Osteocyte (in vitro differentiated cells): ENCODE data around the gene AGR2. TPM values are rescaled to one million over a fixed set of nuclear protein-coding genes. Genes with fewer than 3 reads are reported as not detected.

ENCODE experiments used
- DNase-seq: peaks from one replicate; pipeline ENCODE4 v3.0.0; 2021; ENCODE audit warnings: mixed read lengths; ENCODE audit not compliant: unreplicated experiment; ENCODE audit errors: extremely low spot score
- H3K27ac Mint-ChIP-seq: one replicate; pipeline ENCODE4 v1.8.0; 2021; ENCODE audit warnings: mild to moderate bottlenecking, mixed read lengths; ENCODE audit not compliant: unreplicated experiment
- H3K27me3 Mint-ChIP-seq: one replicate; pipeline ENCODE4 v1.8.0; 2021; ENCODE audit warnings: mixed read lengths; ENCODE audit not compliant: unreplicated experiment
- H3K36me3 Mint-ChIP-seq: one replicate; pipeline ENCODE4 v1.8.0; 2021; ENCODE audit warnings: mixed read lengths; ENCODE audit not compliant: unreplicated experiment
- H3K4me1 Mint-ChIP-seq: one replicate; pipeline ENCODE4 v1.8.0; 2021; ENCODE audit warnings: mixed read lengths; ENCODE audit not compliant: unreplicated experiment
- H3K4me3 Mint-ChIP-seq: one replicate; pipeline ENCODE4 v1.8.0; 2021; ENCODE audit warnings: mild to moderate bottlenecking, moderate library complexity, mixed read lengths; ENCODE audit not compliant: unreplicated experiment
- H3K9me3 Mint-ChIP-seq: one replicate; pipeline ENCODE4 v1.8.0; 2021; ENCODE audit warnings: mixed read lengths; ENCODE audit not compliant: unreplicated experiment
- total RNA-seq: library from RNA; stranded (reverse); gene quantifications from 2 replicates; pipeline ENCODE4 v1.2.1, GENCODE V29; 2021
- TF ChIP-seq, protein P1 (sequence below): fragments of 200-600 bp; sonication (generic); IDR thresholded peaks from 2 replicates; pipeline ENCODE4 v1.5.0; 2021; ENCODE audit warnings: antibody characterized with exemption, mild to moderate bottlenecking, moderate library complexity

Gene AGR2
- total RNA-seq, 1 donor from 2014 or later: not detected

GRCh38 chr7:16747102-16747501, 57.7 kb downstream of the AGR2 start:
- DNase-seq: no peak
- Mint-ChIP-seq H3K4me3 (no peak overlapping the region), H3K27me3 (no peaks in the 10 kb centered on the region), H3K36me3 (no peaks in the 10 kb centered on the region), H3K9me3 (no peaks in the 10 kb centered on the region), H3K4me1 (peaks cover 4% of the 10 kb centered on the region), H3K27ac (no peak overlapping the region)
- TF ChIP-seq, protein P1, sequence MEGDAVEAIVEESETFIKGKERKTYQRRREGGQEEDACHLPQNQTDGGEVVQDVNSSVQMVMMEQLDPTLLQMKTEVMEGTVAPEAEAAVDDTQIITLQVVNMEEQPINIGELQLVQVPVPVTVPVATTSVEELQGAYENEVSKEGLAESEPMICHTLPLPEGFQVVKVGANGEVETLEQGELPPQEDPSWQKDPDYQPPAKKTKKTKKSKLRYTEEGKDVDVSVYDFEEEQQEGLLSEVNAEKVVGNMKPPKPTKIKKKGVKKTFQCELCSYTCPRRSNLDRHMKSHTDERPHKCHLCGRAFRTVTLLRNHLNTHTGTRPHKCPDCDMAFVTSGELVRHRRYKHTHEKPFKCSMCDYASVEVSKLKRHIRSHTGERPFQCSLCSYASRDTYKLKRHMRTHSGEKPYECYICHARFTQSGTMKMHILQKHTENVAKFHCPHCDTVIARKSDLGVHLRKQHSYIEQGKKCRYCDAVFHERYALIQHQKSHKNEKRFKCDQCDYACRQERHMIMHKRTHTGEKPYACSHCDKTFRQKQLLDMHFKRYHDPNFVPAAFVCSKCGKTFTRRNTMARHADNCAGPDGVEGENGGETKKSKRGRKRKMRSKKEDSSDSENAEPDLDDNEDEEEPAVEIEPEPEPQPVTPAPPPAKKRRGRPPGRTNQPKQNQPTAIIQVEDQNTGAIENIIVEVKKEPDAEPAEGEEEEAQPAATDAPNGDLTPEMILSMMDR: no peak

GRCh38 chr7:16745645-16746044, 59.2 kb downstream of the AGR2 start:
- TF ChIP-seq, protein P1: no peak
- peaks cover 4% of the 10 kb centered on the region for H3K4me1 Mint-ChIP-seq
- no peak for DNase-seq
- no peak overlapping the region for H3K4me3 Mint-ChIP-seq
- H3K27me3 Mint-ChIP-seq: no peaks in the 10 kb centered on the region
- no peaks in the 10 kb centered on the region for H3K36me3 Mint-ChIP-seq
- H3K27ac Mint-ChIP-seq: no peak overlapping the region
- no peaks in the 10 kb centered on the region for H3K9me3 Mint-ChIP-seq

DNA sequence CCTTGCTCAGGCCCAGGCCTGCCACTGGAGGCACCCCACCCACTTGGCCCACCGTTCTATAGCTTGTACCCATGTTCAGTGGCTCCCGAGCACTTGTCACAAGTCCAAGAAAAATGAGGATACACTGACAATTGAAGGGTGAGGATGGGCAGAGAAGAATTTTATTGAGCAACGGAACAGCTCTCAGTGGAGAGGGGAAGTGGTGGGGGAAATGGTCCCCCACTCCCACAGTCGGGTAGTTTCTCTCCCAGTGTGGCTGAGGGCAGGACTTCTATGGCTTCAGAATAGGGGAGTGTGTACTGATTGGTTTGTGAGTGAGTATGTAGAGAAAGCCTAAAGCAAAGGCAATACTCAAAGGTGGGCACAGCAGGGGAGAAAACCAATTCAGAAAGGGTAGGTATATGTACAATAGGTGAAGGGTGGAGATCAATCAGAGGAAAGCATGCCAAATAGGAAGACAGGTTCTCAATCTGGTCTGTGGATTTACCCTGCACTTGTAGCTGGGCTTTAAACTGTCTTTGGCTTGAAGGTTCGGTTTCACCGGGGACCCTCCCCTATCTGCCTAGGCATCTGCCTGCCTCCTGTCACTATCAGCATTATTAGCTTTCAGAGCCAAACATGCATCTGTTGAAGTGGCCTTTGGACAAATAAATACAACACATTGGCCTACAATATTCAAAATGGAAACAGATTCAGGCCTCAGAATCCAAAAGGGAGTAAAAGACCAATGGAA, 60.1 kb downstream of the AGR2 start:
- TF ChIP-seq, protein P1: no peak
- no peak overlapping the region for H3K27ac Mint-ChIP-seq
- no peaks in the 10 kb centered on the region for H3K9me3 Mint-ChIP-seq
- peaks cover 4% of the 10 kb centered on the region for H3K4me1 Mint-ChIP-seq
- no peaks in the 10 kb centered on the region for H3K27me3 Mint-ChIP-seq
- no peaks in the 10 kb centered on the region for H3K36me3 Mint-ChIP-seq
- DNase-seq: no peak
- no peak overlapping the region for H3K4me3 Mint-ChIP-seq

- TF ChIP-seq, protein P1: no peak
- H3K36me3 Mint-ChIP-seq: no peaks in the 10 kb centered on the region
- H3K4me3 Mint-ChIP-seq: no peak overlapping the region
- H3K27me3 Mint-ChIP-seq: no peaks in the 10 kb centered on the region
- no peak for DNase-seq
- H3K27ac Mint-ChIP-seq: no peak overlapping the region
- peaks cover 4% of the 10 kb centered on the region for H3K4me1 Mint-ChIP-seq
- H3K9me3 Mint-ChIP-seq: no peaks in the 10 kb centered on the region
Observed at GRCh38 chr7:16743236-16743635, 61.6 kb downstream of the AGR2 start.

DNA sequence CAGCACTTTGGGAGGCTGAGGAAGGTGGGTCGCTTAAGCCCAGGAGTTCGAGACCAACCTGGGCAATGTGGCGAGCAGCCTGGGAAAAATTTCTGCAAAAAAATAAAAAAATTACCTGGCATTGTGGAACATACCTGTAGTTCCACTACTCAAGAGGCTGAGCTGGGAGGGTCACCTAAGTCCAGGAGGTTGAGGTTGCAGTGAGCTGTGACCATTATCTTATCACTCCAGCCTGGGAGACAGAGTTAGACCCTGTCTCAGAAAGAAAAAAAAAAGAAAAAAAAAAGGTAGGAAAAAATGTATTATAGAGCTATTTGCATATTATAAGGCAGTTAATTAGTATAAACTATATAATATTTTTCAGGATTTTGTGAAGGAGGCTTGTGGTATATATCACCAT, 62.3 kb downstream of the AGR2 start:
- no peaks in the 10 kb centered on the region for H3K9me3 Mint-ChIP-seq
- H3K4me3 Mint-ChIP-seq: no peak overlapping the region
- no peak for DNase-seq
- peaks cover 4% of the 10 kb centered on the region for H3K4me1 Mint-ChIP-seq
- H3K27ac Mint-ChIP-seq: no peak overlapping the region
- TF ChIP-seq, protein P1: no peak
- no peaks in the 10 kb centered on the region for H3K36me3 Mint-ChIP-seq
- H3K27me3 Mint-ChIP-seq: no peaks in the 10 kb centered on the region

Other genes starting within 250 kb of the AGR2 start
- 16.9 TPM in 2 replicates for gene ANKMY2, start 159.2 kb downstream of the AGR2 start, total RNA-seq
- 60.9 and 61.3 TPM in 2 replicates for gene BZW2, start 158.8 kb downstream of the AGR2 start, total RNA-seq
- gene TSPAN13, start 51.2 kb downstream of the AGR2 start, total RNA-seq: 4.9 and 5.5 TPM in 2 replicates
- gene AGR3, start 77.0 kb upstream of the AGR2 start, total RNA-seq: not detected in 2 replicates